DMS79 (cell line): ENCODE results near the gene ADAMTSL3.

Experiments used
- DNase-seq: peaks from one replicate; lab custom pipeline; 2025; lab: John Stamatoyannopoulos, UW

The ADAMTSL3 gene

GRCh38 chr15:83818591-83818990, 164.7 kb downstream of the ADAMTSL3 start:
- no peak for DNase-seq

GRCh38 chr15:83830381-83830780, 176.5 kb downstream of the ADAMTSL3 start:
- DNase-seq: no peak

GRCh38 chr15:83833569-83833968, 179.6 kb downstream of the ADAMTSL3 start:
- no peak for DNase-seq

- DNase-seq: no peak
These were observed 181.6 kb downstream of the ADAMTSL3 start for GRCh38 chr15:83835479-83835878.

- DNase-seq: no peak
These were observed 184.1 kb downstream of the ADAMTSL3 start for GRCh38 chr15:83837945-83838571.

GRCh38 chr15:83838763-83839162, 184.8 kb downstream of the ADAMTSL3 start:
- DNase-seq: no peak

- DNase-seq: no peak
These were observed 188.4 kb downstream of the ADAMTSL3 start for GRCh38 chr15:83842281-83842680.

- no peak for DNase-seq
These were observed 189.5 kb downstream of the ADAMTSL3 start for GRCh38 chr15:83843471-83843871.

GRCh38 chr15:83844742-83845141, 190.8 kb downstream of the ADAMTSL3 start:
- DNase-seq: no peak

GRCh38 chr15:83845230-83845629, 191.3 kb downstream of the ADAMTSL3 start:
- DNase-seq: no peak

GRCh38 chr15:83846847-83847246, 192.9 kb downstream of the ADAMTSL3 start:
- no peak for DNase-seq

GRCh38 chr15:83848315-83849050, 194.6 kb downstream of the ADAMTSL3 start:
- no peak for DNase-seq

- DNase-seq: no peak
These were observed 196.1 kb downstream of the ADAMTSL3 start for GRCh38 chr15:83850015-83850414.

- no peak for DNase-seq
These were observed 196.8 kb downstream of the ADAMTSL3 start for GRCh38 chr15:83850501-83851245.

GRCh38 chr15:83853232-83853631, 199.3 kb downstream of the ADAMTSL3 start:
- DNase-seq: no peak

GRCh38 chr15:83854321-83854720, 200.4 kb downstream of the ADAMTSL3 start:
- no peak for DNase-seq

- no peak for DNase-seq
These were observed 201.2 kb downstream of the ADAMTSL3 start for GRCh38 chr15:83854950-83855707.

- DNase-seq: no peak
These were observed 202.0 kb downstream of the ADAMTSL3 start for GRCh38 chr15:83855956-83856355.

GRCh38 chr15:83858820-83859505, 205.0 kb downstream of the ADAMTSL3 start:
- DNase-seq: no peak

- DNase-seq: no peak
These were observed 212.8 kb downstream of the ADAMTSL3 start for GRCh38 chr15:83866692-83867091.

- no peak for DNase-seq
These were observed 215.4 kb downstream of the ADAMTSL3 start for GRCh38 chr15:83869341-83869740.
